ENCODE measurements around the gene CLMP. TPM values are rescaled to one million over a fixed set of nuclear protein-coding genes. Genes with fewer than 3 reads are reported as not detected.
A peak's percentile ranks its signal among the peaks of the same experiment; 100 is the strongest.

The CLMP gene
- total RNA-seq, 2 donors from 2014 or later, result 10.1 to 22.1 TPM

- Histone ChIP-seq H3K27me3 (no peaks in the 10 kb centered on the region), H3K36me3 (replicated peaks in 1 of 2; ENCODE audit: insufficient read depth in 1 of 2, low read depth in 2 of 2) (no peaks in the 10 kb centered on the region), H3K4me3 (no peak overlapping the region), H3K27ac (no peak overlapping the region), H3K9me3 (no peaks in the 10 kb centered on the region), H3K4me1 (no peaks in the 10 kb centered on the region)
- ATAC-seq, result no peak
- TF ChIP-seq, protein P1, sequence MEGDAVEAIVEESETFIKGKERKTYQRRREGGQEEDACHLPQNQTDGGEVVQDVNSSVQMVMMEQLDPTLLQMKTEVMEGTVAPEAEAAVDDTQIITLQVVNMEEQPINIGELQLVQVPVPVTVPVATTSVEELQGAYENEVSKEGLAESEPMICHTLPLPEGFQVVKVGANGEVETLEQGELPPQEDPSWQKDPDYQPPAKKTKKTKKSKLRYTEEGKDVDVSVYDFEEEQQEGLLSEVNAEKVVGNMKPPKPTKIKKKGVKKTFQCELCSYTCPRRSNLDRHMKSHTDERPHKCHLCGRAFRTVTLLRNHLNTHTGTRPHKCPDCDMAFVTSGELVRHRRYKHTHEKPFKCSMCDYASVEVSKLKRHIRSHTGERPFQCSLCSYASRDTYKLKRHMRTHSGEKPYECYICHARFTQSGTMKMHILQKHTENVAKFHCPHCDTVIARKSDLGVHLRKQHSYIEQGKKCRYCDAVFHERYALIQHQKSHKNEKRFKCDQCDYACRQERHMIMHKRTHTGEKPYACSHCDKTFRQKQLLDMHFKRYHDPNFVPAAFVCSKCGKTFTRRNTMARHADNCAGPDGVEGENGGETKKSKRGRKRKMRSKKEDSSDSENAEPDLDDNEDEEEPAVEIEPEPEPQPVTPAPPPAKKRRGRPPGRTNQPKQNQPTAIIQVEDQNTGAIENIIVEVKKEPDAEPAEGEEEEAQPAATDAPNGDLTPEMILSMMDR (IDR thresholded peaks at IDR 0.05), result no peak
- TF ChIP-seq POLR2A (IDR thresholded peaks at IDR 0.05), result no peak
- no peak for DNase-seq
- 54 to 65% methylated on average over 6 to 7 of the region's 7 CpGs for WGBS, 2 donors
- intact Hi-C loops (cut with DNase I), result no loop called here
Measured at GRCh38 chr11:123227763-123228495, 32.9 kb upstream of the CLMP start.

- TF ChIP-seq, protein P1 (IDR thresholded peaks at IDR 0.05), result no peak
- no peak for TF ChIP-seq POLR2A (IDR thresholded peaks at IDR 0.05)
- WGBS, 2 donors, result 69 to 72% methylated on average over 3 of the region's 3 CpGs
- no peak for ATAC-seq
- H3K36me3 ChIP-seq (replicated peaks in 1 of 2; ENCODE audit: insufficient read depth in 1 of 2, low read depth in 2 of 2), result no peaks in the 10 kb centered on the region
- no peak overlapping the region for H3K27ac ChIP-seq
- no peak overlapping the region for H3K4me3 ChIP-seq
- no peaks in the 10 kb centered on the region for H3K9me3 ChIP-seq
- no peaks in the 10 kb centered on the region for H3K27me3 ChIP-seq
- intact Hi-C loops (cut with DNase I), result no loop called here
- H3K4me1 ChIP-seq, result peaks cover 9% of the 10 kb centered on the region
- no peak for DNase-seq
Measured at GRCh38 chr11:123221584-123221983, 26.5 kb upstream of the CLMP start.

GRCh38 chr11:123221096-123221561, 26.1 kb upstream of the CLMP start:
- intact Hi-C loops (cut with DNase I), result no loop called here
- Histone ChIP-seq H3K9me3 (no peaks in the 10 kb centered on the region), H3K27ac (no peak overlapping the region), H3K4me1 (peaks cover 9% of the 10 kb centered on the region), H3K36me3 (replicated peaks in 1 of 2; ENCODE audit: insufficient read depth in 1 of 2, low read depth in 2 of 2) (no peaks in the 10 kb centered on the region), H3K27me3 (no peaks in the 10 kb centered on the region), H3K4me3 (no peak overlapping the region)
- ATAC-seq, result peak; percentile 42
- TF ChIP-seq, protein P1 (IDR thresholded peaks at IDR 0.05), result no peak
- TF ChIP-seq POLR2A (IDR thresholded peaks at IDR 0.05), result no peak
- peak in 1 of 4 donors; percentile 28 for DNase-seq
- WGBS, 2 donors, result 77 to 83% methylated on average over 6 of the region's 6 CpGs

DNA sequence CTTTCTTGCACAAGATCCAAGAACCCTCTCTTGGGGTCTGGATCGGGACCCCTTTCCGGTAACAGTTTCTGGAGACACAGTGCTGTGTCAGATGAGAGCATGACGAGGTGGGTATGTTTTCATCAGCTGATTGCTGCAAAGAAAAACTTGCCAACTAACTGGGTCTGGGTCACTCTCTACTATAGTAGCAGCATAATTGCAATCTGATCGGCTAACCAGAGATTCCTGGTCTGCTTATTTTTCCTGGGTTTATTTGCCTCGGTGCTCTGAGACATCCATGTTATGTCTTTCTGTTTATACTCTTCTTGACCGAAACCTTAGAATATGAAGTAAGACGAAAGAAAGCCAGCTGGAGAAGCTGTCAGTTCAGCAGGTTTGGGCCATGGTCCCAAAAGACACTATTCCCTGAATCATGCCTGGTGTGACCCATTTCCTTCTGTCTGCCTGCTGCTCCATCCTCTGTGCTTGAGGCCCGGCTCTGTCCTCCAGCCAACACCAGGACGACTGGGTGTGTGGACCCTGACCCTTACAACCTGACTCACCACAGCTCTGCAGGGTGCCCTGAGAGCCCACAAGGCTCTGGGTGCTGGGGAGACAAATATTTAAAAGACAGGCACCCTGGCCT, 24.1 kb upstream of the CLMP start:
- H3K4me1 ChIP-seq, result peaks cover 9% of the 10 kb centered on the region
- ATAC-seq, result no peak
- DNase-seq, result no peak
- no peak overlapping the region for H3K27ac ChIP-seq
- WGBS, 2 donors, result 65 to 72% methylated on average over 9 of the region's 9 CpGs
- intact Hi-C loops (cut with DNase I), result no loop called here
- no peaks in the 10 kb centered on the region for H3K27me3 ChIP-seq
- no peak overlapping the region for H3K4me3 ChIP-seq
- no peaks in the 10 kb centered on the region for H3K9me3 ChIP-seq
- TF ChIP-seq POLR2A (IDR thresholded peaks at IDR 0.05), result no peak
- TF ChIP-seq, protein P1 (IDR thresholded peaks at IDR 0.05), result no peak
- no peaks in the 10 kb centered on the region for H3K36me3 ChIP-seq (replicated peaks in 1 of 2; ENCODE audit: insufficient read depth in 1 of 2, low read depth in 2 of 2)

Measured in body of pancreas (tissue), 4 donors.